Lower leg skin (tissue), 3 donors: ENCODE results near the gene TTC38.

Experiments
- CTCF ChIP-seq, 3 donors: fragments of 450-650 bp; IDR thresholded peaks; one replicate each; pipeline ENCODE4 v1.5.1; 2016; ENCODE audit warnings: antibody characterized with exemption in 3 of 3, mild to moderate bottlenecking in 3 of 3, moderate library complexity in 2 of 3
- POLR2A ChIP-seq, 2 donors: fragments of 450-650 bp; IDR thresholded peaks; one replicate each; pipeline ENCODE4 v1.6.1; 2016 to 2017; ENCODE audit warnings: antibody characterized with exemption in 2 of 2, mild to moderate bottlenecking in 1 of 2, moderate library complexity in 1 of 2

- TF ChIP-seq POLR2A (IDR thresholded peaks at IDR 0.05) = no peak
- no peak for TF ChIP-seq CTCF (IDR thresholded peaks at IDR 0.05)
These were observed 40.6 kb downstream of the TTC38 start for GRCh38 chr22:46308283-46308988.
